RWPE2 (cell line): ENCODE data around the gene GSG1L.

Experiments used
- ATAC-seq: fragments of 200-7000 bp; cut with Tn5 transposase; 3 replicates; pipeline ENCODE4 v1.9.1; 2021; ENCODE audit warnings: low read depth
- DNase-seq: peaks from one replicate; pipeline ENCODE4 v3.0.0-alpha.2; 2020; ENCODE audit warnings: low spot score
- H3K27ac ChIP-seq: fragments of 450-650 bp; 2 replicates; pipeline ENCODE4 v1.5.1; 2017; ENCODE audit warnings: mild to moderate bottlenecking; ENCODE audit not compliant: poor library complexity, severe bottlenecking
- H3K27me3 ChIP-seq: fragments of 250-450 bp; sonication (Bioruptor Pico); 2 replicates; pipeline ENCODE4 v1.5.1; 2021; ENCODE audit warnings: mild to moderate bottlenecking, moderate library complexity; ENCODE audit not compliant: insufficient read depth, poor library complexity, severe bottlenecking
- H3K36me3 ChIP-seq: fragments of 250-450 bp; sonication (Bioruptor Pico); 2 replicates; pipeline ENCODE4 v1.5.1; 2020; ENCODE audit warnings: low read depth, mild to moderate bottlenecking, moderate library complexity
- H3K4me1 ChIP-seq: fragments of 250-450 bp; sonication (Bioruptor Pico); 2 replicates; pipeline ENCODE4 v1.5.1; 2021; ENCODE audit warnings: mild to moderate bottlenecking, moderate library complexity; ENCODE audit not compliant: insufficient read depth, poor library complexity, severe bottlenecking
- H3K4me3 ChIP-seq: fragments of 250-450 bp; sonication (Bioruptor Pico); 2 replicates; pipeline ENCODE4 v1.5.1; 2021; ENCODE audit warnings: mild to moderate bottlenecking, moderate library complexity; ENCODE audit not compliant: severe bottlenecking
- H3K9me3 ChIP-seq: fragments of 250-450 bp; sonication (Bioruptor Pico); 2 replicates; pipeline ENCODE4 v1.5.1; 2021; ENCODE audit warnings: mild to moderate bottlenecking, moderate library complexity; ENCODE audit not compliant: severe bottlenecking
- CTCF ChIP-seq: fragments of 450-650 bp; IDR thresholded peaks from one replicate; pipeline ENCODE4 v1.5.1; 2017; ENCODE audit warnings: mild to moderate bottlenecking, moderate library complexity; ENCODE audit not compliant: poor library complexity, severe bottlenecking

GSG1L gene

DNA sequence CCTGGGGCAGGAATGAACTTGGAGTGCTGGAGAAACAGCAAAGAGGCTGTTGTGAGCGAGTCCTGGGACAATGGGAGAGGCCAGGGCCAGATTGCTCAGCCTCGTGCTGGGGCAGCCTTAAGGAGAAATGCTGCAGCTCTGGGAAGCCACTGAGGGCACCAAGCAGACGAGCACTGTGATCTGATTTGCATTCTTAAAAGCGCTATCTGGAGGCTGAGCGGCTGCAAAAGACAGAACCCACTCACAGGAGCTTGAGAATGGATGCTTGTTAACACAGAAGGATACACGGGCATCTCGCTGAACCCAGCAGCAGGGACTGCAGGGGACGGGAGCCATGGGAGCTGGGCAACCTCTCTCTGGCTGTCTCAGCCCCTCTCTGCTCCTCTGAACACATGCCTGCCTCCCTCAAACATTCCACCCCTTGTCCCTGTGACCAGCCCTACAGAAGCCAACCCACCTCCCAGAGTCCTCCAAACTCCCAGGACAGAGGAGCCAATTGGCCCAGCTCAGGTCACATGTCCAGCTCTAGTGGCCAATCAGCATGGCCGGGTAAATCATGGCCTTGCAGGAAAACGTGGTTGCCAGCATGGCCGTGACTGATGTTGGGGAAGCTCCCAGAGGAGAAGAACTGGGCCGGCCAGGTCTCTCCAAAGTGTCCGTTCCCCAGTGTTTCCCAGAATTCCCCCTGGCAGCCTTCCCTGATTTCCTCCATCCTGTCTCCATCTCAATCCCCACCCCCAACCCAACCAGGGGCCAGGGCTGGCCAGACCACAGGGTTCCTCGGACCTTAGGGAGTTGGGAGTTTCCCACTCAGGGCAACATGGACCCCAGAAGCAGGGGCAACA is 60.3 kb downstream of the GSG1L start:
- no peaks in the 10 kb centered on the region for H3K9me3 ChIP-seq
- DNase-seq (no peak), ATAC-seq (no peak)
- no peaks in the 10 kb centered on the region for H3K36me3 ChIP-seq
- no peaks in the 10 kb centered on the region for H3K4me1 ChIP-seq
- no peaks in the 10 kb centered on the region for H3K27me3 ChIP-seq
- no peak for TF ChIP-seq CTCF
- no peak overlapping the region for H3K27ac ChIP-seq
- no peak overlapping the region for H3K4me3 ChIP-seq

GRCh38 chr16:28001642-28002041 is 61.9 kb downstream of the GSG1L start:
- no peak for TF ChIP-seq CTCF
- Histone ChIP-seq H3K4me1 (no peaks in the 10 kb centered on the region), H3K27ac (no peak overlapping the region), H3K27me3 (no peaks in the 10 kb centered on the region), H3K36me3 (no peaks in the 10 kb centered on the region), H3K9me3 (no peaks in the 10 kb centered on the region), H3K4me3 (no peak overlapping the region)
- DNase-seq, result no peak
- ATAC-seq, result no peak

DNA sequence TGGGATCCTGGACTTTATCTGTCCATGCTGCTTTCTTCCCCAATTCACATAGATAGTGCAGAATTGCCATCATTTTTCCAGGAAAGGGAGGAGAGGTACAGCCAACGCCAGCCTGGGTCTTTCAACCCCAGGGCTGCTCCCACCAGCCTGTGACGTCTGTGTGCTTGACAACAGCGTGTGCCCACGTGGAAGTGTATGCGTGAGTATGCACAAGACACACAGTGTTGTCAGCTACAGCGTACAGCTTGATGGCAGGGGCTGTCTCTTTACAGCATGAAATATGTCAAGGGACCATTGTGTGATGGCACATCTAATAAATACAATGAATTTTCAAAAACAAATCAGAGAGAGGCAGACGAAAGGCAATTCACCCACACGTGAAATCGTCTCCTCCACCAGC is 62.3 kb downstream of the GSG1L start:
- TF ChIP-seq CTCF, result no peak
- Histone ChIP-seq H3K4me1 (no peaks in the 10 kb centered on the region), H3K9me3 (no peaks in the 10 kb centered on the region), H3K4me3 (no peak overlapping the region), H3K36me3 (no peaks in the 10 kb centered on the region), H3K27me3 (no peaks in the 10 kb centered on the region), H3K27ac (no peak overlapping the region)
- ATAC-seq (no peak), DNase-seq (no peak)

DNA sequence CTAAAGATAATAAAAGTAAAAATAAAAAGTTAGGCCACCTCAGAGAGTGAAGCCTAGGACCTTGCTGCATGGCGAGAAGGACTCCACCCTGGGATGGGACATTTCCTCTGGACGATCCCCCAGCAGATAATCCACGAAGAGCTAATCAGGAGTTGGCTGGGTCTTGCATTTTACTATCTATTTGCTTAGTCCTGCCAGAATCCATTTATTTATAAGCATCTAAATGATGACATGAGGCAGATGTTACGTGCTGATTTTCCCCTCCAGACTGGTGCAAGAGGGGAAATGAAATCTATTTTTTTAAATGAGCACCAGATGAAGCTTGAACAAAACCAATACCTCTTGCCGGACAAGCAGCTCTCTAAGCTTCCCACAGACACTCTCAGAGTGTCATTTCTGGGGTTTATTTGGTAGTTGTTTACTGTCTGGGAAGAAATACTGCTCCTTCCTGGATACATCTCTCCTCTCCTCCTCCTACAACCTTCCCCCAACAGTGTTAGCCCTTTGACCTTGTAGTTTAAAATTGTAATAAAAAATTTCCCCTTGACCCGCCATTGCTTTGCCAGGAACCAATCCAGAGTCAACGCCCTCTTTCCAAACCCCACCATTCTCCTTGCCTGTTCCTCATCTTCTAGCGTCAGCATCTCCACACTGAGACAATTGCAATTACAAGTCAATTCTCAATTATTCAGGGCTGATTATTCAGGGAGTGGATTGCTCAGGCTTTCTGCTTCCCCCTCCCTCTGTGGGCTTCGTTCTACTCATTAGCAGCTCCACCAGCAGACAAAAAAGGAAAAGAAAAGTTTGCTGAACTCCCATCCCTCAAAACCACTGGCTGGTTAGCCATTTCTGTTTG is 63.0 kb downstream of the GSG1L start:
- no peaks in the 10 kb centered on the region for H3K36me3 ChIP-seq
- TF ChIP-seq CTCF, result no peak
- no peaks in the 10 kb centered on the region for H3K4me1 ChIP-seq
- H3K27ac ChIP-seq, result no peak overlapping the region
- H3K4me3 ChIP-seq, result no peak overlapping the region
- H3K9me3 ChIP-seq, result no peaks in the 10 kb centered on the region
- no peaks in the 10 kb centered on the region for H3K27me3 ChIP-seq
- DNase-seq, result no peak
- ATAC-seq, result no peak

DNA sequence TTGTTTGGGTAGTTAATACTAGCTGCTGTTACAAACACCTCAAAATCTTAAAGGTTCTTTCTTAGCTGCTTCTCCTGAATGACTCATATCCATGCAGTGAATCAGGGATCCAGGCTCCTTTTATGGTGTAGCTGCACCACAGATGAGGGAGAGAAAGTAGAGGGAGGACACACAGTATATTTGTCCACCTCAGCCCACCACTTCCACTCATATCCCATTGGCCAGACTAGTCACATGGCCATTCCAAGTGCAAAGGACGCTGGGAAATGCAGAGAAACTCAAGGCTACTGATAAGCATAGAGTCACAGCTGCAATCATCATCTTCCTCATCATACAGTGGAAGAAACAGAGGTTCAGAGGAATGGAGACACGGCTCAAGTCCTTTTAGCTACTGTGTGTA is 63.8 kb downstream of the GSG1L start:
- DNase-seq (no peak), ATAC-seq (peak; percentile 70; the same call in 2 of the 3 replicates)
- Histone ChIP-seq H3K36me3 (no peaks in the 10 kb centered on the region), H3K9me3 (no peaks in the 10 kb centered on the region), H3K4me1 (no peaks in the 10 kb centered on the region), H3K27me3 (no peaks in the 10 kb centered on the region), H3K4me3 (no peak overlapping the region), H3K27ac (no peak overlapping the region)
- no peak for TF ChIP-seq CTCF
